ENCODE measurements around the gene KRT16. TPM values are rescaled to one million over a fixed set of nuclear protein-coding genes. Genes with fewer than 3 reads are reported as not detected.

Gene KRT16
- total RNA-seq, 1 experiment from 2014 or later = not detected

DNA sequence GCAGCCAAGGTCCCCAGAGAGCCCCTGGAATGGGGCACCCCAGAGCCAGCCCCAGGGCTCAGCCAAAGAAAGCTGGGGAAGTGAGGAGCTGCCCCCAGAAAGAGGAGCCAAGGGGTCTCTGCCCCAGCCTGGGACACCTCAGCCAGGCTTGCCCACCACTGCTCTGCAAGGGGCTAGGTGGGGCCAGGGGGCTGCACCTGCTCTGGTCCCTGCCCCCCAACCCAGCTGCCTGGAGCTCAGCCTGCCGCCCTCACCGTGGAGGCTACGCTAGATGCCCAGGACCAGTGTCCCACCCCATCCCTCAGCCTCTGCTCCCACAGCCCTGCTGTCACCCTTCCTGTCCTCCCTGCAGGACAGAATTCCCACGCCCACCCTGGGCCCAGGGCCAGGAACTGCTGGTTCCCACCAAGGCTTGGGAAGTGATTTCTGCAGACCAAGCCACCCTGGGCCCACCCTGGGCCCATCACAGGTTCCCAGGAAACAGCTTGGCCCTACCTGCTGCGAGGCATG, 39.9 kb upstream of the KRT16 start:
- no peak overlapping the region for H3K4me3 Mint-ChIP-seq

More for the DNA sequence above, 39.9 kb upstream of the KRT16 start:
- H3K9ac ChIP-seq (ENCODE audit: extremely low read depth, insufficient read length, low read length) = no peak overlapping the region
- DNase-seq = no peak
- no peaks in the 10 kb centered on the region for H3K4me1 ChIP-seq (ENCODE audit: insufficient read depth, low read length)
- Mint-ChIP-seq H3K27me3 (ENCODE audit: low read depth) (peaks cover 3% of the 10 kb centered on the region), H3K4me1 (peaks cover 9 to 12% of the 10 kb centered on the region in 2 experiments), H3K36me3 (ENCODE audit: insufficient read depth in 1 of 3, low read depth in 3 of 3) (no peaks in the 10 kb centered on the region; a peak in 1 of 7 replicates), H3K27ac (no peak overlapping the region), H3K9me3 (no peaks in the 10 kb centered on the region)
- H3K9me3 ChIP-seq (ENCODE audit: control insufficient read depth, low read depth, low read length) = no peaks in the 10 kb centered on the region
- no peak overlapping the region for H2BK120ac ChIP-seq (ENCODE audit: low read depth, low read length, poor library complexity, severe bottlenecking)
- TF ChIP-seq, protein P1, sequence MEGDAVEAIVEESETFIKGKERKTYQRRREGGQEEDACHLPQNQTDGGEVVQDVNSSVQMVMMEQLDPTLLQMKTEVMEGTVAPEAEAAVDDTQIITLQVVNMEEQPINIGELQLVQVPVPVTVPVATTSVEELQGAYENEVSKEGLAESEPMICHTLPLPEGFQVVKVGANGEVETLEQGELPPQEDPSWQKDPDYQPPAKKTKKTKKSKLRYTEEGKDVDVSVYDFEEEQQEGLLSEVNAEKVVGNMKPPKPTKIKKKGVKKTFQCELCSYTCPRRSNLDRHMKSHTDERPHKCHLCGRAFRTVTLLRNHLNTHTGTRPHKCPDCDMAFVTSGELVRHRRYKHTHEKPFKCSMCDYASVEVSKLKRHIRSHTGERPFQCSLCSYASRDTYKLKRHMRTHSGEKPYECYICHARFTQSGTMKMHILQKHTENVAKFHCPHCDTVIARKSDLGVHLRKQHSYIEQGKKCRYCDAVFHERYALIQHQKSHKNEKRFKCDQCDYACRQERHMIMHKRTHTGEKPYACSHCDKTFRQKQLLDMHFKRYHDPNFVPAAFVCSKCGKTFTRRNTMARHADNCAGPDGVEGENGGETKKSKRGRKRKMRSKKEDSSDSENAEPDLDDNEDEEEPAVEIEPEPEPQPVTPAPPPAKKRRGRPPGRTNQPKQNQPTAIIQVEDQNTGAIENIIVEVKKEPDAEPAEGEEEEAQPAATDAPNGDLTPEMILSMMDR (conservative IDR thresholded peaks at IDR 0.05) = no peak
- no peak overlapping the region for H3K4me2 ChIP-seq (ENCODE audit: insufficient read depth, insufficient read length, low read length)
- no peak overlapping the region for H2BK20ac ChIP-seq (ENCODE audit: low read depth, low read length, poor library complexity, severe bottlenecking)
- H2BK15ac ChIP-seq (ENCODE audit: low read depth, low read length) = no peak overlapping the region
- H3T11ph ChIP-seq (ENCODE audit: low read length) = no peak overlapping the region
- no peak overlapping the region for H2BK5ac ChIP-seq (ENCODE audit: insufficient read length, low read length)
- no peak overlapping the region for H4K8ac ChIP-seq (replicated peaks; ENCODE audit: insufficient read length, low read depth, low read length)
- no peak overlapping the region for H4K5ac ChIP-seq (ENCODE audit: insufficient read length, low read depth, low read length)
- H3K79me2 ChIP-seq (ENCODE audit: insufficient read depth, low read length) = no peaks in the 10 kb centered on the region
- WGBS (ENCODE audit: extremely low coverage, insufficient read length, low lambda C conversion rate) = no CpG with 5 or more reads among the region's 5 CpGs
- H3K79me1 ChIP-seq (ENCODE audit: insufficient read depth, low read depth, low read length, poor library complexity, severe bottlenecking) = no peaks in the 10 kb centered on the region
- no peak overlapping the region; the same call in 1 of the 2 replicates for H3K14ac ChIP-seq (ENCODE audit: insufficient read depth, low read length)
- H3K23ac ChIP-seq (ENCODE audit: insufficient read length, low read depth, low read length) = no peak overlapping the region
- H3K27me3 ChIP-seq (ENCODE audit: insufficient read depth, low read length) = no peaks in the 10 kb centered on the region
- H3K4ac ChIP-seq (ENCODE audit: low read depth, low read length) = no peak overlapping the region
- no peak overlapping the region for H2AFZ ChIP-seq (ENCODE audit: low read length)
- H2BK12ac ChIP-seq (ENCODE audit: insufficient read length, low read depth, low read length) = no peak overlapping the region
- no peaks in the 10 kb centered on the region for H4K20me1 ChIP-seq (ENCODE audit: control insufficient read depth, insufficient read depth, insufficient read length)
- H4K91ac ChIP-seq (ENCODE audit: insufficient read length, low read depth, low read length) = no peak overlapping the region
- no peak overlapping the region for H2AK5ac ChIP-seq (ENCODE audit: insufficient read length, low read length)
- H3K27ac ChIP-seq (ENCODE audit: insufficient read length, low read depth, low read length) = no peak overlapping the region
- peaks cover 7% of the 10 kb centered on the region for H3K23me2 ChIP-seq (ENCODE audit: insufficient read length, low read depth, low read length, poor library complexity, severe bottlenecking)
- no peak overlapping the region for H3K56ac ChIP-seq (ENCODE audit: insufficient read length, low read depth, low read length)
- no peak overlapping the region for H3K18ac ChIP-seq (ENCODE audit: insufficient read length, low read depth, low read length)
